ENCODE results near the gene PPCDC. TPM values are rescaled to one million over a fixed set of nuclear protein-coding genes. Genes with fewer than 3 reads are reported as not detected.

PPCDC gene
- total and polyA plus RNA-seq, 10 of the 15 experiments (the other 5 are each of a cell fraction or from before 2014, with no cell fraction given), result 32.5 to 135 (median 55.0) TPM

DNA sequence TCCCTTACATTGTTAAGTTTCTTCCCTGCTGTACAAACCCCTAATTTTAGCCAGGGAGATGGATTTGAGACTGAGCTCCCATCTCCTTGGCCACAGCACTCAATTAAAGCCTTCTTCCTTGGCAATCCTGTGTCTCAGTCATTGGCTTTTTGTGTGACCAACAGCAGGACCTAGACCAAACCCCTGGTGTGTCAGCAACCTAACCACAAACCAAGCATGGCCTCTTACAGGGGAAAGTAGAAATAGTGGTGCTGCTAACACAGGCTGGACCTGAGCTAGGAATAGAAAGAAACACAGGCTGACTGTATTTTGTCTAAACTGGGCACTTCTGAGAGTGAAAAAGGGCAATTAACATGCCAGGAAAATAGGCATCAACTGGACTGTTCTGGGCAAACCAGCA, 37.9 kb downstream of the PPCDC start (continued):
- TF ChIP-seq, protein P1, sequence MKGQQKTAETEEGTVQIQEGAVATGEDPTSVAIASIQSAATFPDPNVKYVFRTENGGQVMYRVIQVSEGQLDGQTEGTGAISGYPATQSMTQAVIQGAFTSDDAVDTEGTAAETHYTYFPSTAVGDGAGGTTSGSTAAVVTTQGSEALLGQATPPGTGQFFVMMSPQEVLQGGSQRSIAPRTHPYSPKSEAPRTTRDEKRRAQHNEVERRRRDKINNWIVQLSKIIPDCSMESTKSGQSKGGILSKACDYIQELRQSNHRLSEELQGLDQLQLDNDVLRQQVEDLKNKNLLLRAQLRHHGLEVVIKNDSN (IDR thresholded peaks at IDR 0.05; ENCODE audit: borderline replicate concordance, extremely low read length, insufficient read depth, low read depth, low read length), result no peak
- TF ChIP-seq BCL11A (IDR thresholded peaks at IDR 0.05; ENCODE audit: low read depth, low read length) (no peak), LARP7 (IDR thresholded peaks at IDR 0.05) (no peak), EP300 (IDR thresholded peaks at IDR 0.05; ENCODE audit: borderline replicate concordance in 1 of 2, control insufficient read depth in 1 of 2, low read depth in 2 of 2, low read length in 2 of 2) (no peak), FOXK2 (IDR thresholded peaks at IDR 0.05) (no peak), RUNX3 (IDR thresholded peaks at IDR 0.05; ENCODE audit: low read length) (peak; percentile 98), MTA2 (IDR thresholded peaks at IDR 0.05; ENCODE audit: low read depth) (peak; percentile 58), CREM (IDR thresholded peaks at IDR 0.05; ENCODE audit: low read depth) (peak; percentile 61; the same call in 1 of the 2 replicates), RB1 (IDR thresholded peaks at IDR 0.05; ENCODE audit: borderline replicate concordance) (no peak), PAX8 (IDR thresholded peaks at IDR 0.05) (no peak), TCF7 (IDR thresholded peaks at IDR 0.05; ENCODE audit: borderline replicate concordance) (no peak), MXI1 (IDR thresholded peaks at IDR 0.05; ENCODE audit: low read depth, low read length) (no peak), CBX3 (IDR thresholded peaks at IDR 0.05; ENCODE audit: borderline replicate concordance, low read depth) (no peak), SREBF1 (IDR thresholded peaks at IDR 0.05; ENCODE audit: low read length) (no peak), IKZF2 (IDR thresholded peaks at IDR 0.05) (peak; percentile 70 to 77), YY1 (IDR thresholded peaks at IDR 0.05; ENCODE audit: low read depth, low read length) (peak; percentile 79), CHD4 (IDR thresholded peaks at IDR 0.05) (no peak), TCF12 (IDR thresholded peaks at IDR 0.05; ENCODE audit: low read depth, low read length) (no peak), DPF2 (IDR thresholded peaks at IDR 0.05) (peak; percentile 53), IKZF1 (conservative IDR thresholded peaks at IDR 0.05) (peak; percentile 58), SMARCA5 (IDR thresholded peaks at IDR 0.05) (no peak), CEBPB (IDR thresholded peaks at IDR 0.05; ENCODE audit: borderline replicate concordance in 1 of 2, low read depth in 2 of 2, low read length in 2 of 2) (no peak)
- TF ChIP-seq, protein P2, sequence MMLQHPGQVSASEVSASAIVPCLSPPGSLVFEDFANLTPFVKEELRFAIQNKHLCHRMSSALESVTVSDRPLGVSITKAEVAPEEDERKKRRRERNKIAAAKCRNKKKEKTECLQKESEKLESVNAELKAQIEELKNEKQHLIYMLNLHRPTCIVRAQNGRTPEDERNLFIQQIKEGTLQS (IDR thresholded peaks at IDR 0.05; ENCODE audit: borderline replicate concordance, extremely low read depth, low read depth, low read length), result no peak
- TF ChIP-seq, protein P3, sequence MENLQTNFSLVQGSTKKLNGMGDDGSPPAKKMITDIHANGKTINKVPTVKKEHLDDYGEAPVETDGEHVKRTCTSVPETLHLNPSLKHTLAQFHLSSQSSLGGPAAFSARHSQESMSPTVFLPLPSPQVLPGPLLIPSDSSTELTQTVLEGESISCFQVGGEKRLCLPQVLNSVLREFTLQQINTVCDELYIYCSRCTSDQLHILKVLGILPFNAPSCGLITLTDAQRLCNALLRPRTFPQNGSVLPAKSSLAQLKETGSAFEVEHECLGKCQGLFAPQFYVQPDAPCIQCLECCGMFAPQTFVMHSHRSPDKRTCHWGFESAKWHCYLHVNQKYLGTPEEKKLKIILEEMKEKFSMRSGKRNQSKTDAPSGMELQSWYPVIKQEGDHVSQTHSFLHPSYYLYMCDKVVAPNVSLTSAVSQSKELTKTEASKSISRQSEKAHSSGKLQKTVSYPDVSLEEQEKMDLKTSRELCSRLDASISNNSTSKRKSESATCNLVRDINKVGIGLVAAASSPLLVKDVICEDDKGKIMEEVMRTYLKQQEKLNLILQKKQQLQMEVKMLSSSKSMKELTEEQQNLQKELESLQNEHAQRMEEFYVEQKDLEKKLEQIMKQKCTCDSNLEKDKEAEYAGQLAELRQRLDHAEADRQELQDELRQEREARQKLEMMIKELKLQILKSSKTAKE (IDR thresholded peaks at IDR 0.05; ENCODE audit: low read depth, poor library complexity, severe bottlenecking), result peak; percentile 32
- TF ChIP-seq, protein P4, sequence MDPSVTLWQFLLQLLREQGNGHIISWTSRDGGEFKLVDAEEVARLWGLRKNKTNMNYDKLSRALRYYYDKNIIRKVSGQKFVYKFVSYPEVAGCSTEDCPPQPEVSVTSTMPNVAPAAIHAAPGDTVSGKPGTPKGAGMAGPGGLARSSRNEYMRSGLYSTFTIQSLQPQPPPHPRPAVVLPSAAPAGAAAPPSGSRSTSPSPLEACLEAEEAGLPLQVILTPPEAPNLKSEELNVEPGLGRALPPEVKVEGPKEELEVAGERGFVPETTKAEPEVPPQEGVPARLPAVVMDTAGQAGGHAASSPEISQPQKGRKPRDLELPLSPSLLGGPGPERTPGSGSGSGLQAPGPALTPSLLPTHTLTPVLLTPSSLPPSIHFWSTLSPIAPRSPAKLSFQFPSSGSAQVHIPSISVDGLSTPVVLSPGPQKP (IDR thresholded peaks at IDR 0.05; ENCODE audit: low read depth, low read length), result no peak
- TF ChIP-seq, protein P5, sequence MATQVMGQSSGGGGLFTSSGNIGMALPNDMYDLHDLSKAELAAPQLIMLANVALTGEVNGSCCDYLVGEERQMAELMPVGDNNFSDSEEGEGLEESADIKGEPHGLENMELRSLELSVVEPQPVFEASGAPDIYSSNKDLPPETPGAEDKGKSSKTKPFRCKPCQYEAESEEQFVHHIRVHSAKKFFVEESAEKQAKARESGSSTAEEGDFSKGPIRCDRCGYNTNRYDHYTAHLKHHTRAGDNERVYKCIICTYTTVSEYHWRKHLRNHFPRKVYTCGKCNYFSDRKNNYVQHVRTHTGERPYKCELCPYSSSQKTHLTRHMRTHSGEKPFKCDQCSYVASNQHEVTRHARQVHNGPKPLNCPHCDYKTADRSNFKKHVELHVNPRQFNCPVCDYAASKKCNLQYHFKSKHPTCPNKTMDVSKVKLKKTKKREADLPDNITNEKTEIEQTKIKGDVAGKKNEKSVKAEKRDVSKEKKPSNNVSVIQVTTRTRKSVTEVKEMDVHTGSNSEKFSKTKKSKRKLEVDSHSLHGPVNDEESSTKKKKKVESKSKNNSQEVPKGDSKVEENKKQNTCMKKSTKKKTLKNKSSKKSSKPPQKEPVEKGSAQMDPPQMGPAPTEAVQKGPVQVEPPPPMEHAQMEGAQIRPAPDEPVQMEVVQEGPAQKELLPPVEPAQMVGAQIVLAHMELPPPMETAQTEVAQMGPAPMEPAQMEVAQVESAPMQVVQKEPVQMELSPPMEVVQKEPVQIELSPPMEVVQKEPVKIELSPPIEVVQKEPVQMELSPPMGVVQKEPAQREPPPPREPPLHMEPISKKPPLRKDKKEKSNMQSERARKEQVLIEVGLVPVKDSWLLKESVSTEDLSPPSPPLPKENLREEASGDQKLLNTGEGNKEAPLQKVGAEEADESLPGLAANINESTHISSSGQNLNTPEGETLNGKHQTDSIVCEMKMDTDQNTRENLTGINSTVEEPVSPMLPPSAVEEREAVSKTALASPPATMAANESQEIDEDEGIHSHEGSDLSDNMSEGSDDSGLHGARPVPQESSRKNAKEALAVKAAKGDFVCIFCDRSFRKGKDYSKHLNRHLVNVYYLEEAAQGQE (IDR thresholded peaks at IDR 0.05; ENCODE audit: low read depth, low read length), result no peak

All from GM12878 (cell line).